Cortex of kidney (tissue), 1 donor: ENCODE data around the gene CACNG3.
"Not testable (repeated sequence)": the region's sequence is repeated elsewhere in the genome, so short reads cannot be mapped to it uniquely, and the experiment has no call there.

Experiments
- DNase-seq: peaks from one replicate; lab custom pipeline; 2025; lab: John Stamatoyannopoulos, UW

CACNG3 gene

DNA sequence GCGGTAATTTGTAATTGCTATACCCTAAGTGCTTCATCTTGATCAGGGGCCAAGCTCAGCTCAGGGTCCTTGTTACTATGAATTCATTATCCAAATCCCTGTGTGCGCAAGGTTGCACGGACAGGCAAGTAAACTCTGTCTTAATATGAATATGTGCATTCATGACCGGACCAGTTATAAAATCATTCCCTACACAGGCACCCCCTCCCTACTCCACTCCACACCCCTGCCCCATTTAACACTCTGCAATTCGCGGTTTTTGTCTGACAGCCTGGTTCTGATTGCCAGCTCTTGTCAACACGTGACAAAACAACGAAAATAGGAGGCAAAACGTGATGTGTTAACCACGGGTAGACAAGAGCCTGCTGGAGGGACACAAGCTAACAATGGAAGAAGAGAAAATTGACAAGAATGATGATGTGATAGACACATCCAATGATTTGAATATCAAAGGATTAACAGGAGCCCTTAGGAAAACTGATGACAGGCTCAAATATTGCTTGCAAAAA lies 76.5 kb downstream of the CACNG3 start:
- no peak for DNase-seq

DNA sequence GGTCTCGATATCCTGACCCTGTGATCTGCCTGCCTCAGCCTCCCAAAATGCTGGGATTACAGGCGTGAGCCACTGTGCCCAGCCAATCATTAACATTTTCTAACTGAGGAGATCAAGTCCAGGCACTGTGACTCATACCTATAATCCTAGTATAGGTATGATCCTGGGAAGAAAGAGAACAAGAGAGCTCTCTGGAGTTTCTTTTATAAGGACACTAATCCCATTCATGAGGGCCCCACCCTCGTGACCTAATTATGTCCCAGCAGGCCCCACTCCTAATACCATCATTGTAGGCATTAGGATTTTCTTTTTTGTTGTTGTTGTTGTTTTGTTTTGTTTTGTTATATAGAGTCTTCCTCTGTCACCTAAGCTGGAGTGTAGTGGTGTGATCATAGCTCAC lies 80.4 kb downstream of the CACNG3 start:
- DNase-seq, result no peak

GRCh38 chr16:24337013-24337412 lies 80.9 kb downstream of the CACNG3 start:
- DNase-seq, result no peak

DNA sequence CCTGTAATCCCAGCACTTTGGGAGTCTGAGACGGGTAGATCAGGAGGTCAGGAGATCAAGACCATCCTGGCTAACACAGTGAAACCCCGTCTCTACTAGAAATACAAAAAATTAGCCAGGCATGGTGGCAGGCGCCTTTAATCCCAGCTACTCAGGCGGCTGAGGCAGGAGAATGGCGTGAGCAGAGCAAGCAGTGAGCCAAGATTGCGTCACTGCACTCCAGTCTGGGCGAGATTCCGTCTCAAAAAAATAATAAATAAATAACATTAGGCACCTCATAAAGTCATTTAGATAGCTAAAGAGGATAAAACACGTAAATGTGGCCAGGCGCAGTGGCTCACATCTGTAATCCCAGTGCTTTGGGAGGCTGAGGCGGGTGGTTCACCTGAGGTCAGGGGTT lies 87.7 kb downstream of the CACNG3 start:
- not testable (repeated sequence) for DNase-seq

GRCh38 chr16:24344784-24345183 lies 88.6 kb downstream of the CACNG3 start:
- no peak for DNase-seq

DNA sequence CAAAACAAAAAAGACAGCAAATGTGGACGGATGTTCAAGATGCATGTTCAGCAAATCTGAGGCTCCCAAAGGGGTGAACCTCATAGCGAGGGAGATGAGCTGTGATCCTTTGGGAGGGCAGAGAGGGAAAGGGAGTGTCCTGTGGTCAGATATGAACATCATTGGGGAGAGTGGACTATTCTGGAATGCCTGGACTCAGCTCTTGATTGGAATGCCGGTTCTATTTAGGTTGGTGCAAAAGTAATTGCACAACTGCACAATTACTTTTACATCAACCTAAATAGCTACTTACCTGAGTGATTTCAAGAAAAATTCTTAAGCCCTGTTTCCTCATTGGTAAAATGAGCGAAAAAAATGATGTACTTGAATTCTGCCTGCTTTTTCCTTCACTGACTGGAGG lies 89.6 kb downstream of the CACNG3 start:
- no peak for DNase-seq

DNA sequence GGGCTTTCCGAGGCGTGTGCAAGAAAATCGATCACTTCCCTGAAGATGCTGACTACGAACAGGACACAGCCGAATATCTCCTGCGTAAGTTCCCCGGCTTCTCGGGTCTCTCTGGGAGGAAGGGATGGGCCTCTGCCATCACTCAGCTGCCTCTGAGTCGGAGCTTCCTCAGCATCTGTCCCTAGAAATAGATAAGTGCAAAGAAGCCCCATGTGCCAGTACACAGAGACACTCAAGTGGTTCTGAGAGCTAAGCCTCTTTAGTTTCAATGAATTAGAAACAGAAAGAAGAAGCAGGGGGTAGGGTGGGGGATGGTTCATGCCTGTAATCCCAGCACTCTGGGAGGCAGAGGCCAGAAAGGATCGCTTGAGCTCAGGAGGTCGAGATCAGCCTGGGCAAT lies 90.6 kb downstream of the CACNG3 start:
- DNase-seq, result no peak

GRCh38 chr16:24347556-24347955 lies 91.4 kb downstream of the CACNG3 start:
- no peak for DNase-seq

DNA sequence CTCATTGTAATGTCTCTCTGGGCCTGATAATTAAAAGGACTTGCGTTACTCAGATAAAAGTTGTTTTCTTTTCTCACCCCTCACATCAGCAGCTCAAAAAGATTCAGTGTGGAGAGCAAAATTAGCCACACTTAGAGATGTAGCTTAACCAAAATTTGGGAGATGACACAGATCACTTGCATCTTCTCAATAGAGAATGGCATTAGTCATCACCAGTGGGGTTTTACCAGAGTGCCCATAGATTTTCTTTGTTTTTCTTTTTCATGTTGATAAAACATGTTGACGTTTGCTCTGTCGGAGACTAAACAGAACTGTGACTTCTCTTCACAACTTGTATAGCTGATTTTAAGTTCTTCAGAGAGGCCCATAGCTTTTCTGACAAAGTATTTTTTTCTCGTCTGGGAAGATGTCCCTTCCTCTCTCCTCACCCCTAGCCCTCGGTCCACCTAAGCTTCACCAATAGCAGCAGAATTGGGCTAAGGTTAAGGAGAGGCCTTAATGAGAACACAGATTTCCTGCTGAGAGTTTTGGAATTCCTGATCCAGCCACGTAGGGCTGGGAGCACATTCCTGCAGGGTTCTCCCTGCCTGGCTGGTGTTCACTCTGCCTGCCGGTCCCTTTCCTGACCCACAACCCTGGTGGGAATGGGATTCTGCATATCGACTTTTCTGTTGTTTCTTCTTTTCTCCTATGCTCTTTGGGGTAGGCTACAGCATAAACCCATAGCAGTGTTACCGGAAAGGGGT lies 92.6 kb downstream of the CACNG3 start:
- DNase-seq, result no peak

- no peak for DNase-seq
Measured at GRCh38 chr16:24349320-24349719, 93.2 kb downstream of the CACNG3 start.

DNA sequence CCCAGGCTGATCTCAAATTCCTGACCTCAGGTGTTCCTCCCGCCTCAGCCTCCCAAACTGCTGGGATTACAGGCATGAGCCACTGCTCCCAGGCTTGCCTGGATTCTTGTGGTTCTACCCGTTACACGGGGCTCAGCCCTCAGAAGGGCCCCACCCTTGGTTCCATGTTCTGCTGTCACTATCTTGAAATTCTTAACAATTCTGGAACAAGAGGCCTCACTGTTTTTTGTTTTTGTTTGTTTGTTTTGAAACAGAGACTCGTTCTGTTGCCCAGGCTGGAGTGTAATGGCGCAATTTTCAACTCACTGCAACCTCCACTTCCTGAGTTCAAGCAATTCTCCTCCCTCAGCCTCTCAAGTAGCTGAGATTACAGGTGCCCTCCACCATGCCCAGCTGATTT lies 96.6 kb downstream of the CACNG3 start:
- no peak for DNase-seq

DNA sequence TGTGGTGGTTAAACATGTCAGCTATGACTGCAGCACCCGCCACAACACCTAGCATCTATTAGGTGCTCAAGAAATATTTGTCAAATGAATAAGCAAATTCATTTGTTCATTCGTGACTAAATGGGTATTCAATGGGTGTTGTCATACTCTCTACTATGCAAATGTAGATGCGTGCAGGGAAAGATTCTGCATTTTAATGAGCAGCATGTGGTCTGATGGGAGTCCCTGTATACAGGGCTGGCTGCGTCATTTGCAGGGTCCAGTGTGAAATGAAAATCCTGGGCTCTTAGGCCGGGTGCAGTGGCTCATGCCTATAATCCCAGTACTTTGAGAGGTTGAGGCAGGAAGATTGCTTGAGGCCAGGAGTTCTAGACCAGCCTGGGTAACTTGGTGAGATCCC lies 97.5 kb downstream of the CACNG3 start:
- DNase-seq, result no peak

GRCh38 chr16:24357511-24357910 lies 101.4 kb downstream of the CACNG3 start:
- no peak for DNase-seq

GRCh38 chr16:24358117-24358516 lies 102.0 kb downstream of the CACNG3 start:
- no peak for DNase-seq

DNA sequence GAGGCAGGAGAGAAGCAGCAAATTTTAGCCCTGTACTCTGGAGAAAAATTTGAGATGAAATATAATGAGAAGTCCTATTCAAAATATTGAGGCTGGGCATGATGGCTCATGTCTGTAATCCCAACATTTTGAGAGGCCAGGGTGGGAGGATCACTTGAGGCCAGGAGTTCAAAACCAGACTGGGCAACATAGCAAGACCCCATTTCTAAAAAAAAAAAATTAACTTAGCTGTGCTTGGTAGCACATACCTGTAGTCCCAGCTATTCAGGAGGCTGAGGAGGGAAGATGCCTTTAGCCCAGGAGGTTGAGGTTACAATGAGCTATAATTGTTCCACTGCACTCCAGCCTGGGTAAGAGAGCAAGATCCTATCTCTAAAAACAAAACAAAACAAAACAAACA lies 103.4 kb downstream of the CACNG3 start:
- no peak for DNase-seq

DNA sequence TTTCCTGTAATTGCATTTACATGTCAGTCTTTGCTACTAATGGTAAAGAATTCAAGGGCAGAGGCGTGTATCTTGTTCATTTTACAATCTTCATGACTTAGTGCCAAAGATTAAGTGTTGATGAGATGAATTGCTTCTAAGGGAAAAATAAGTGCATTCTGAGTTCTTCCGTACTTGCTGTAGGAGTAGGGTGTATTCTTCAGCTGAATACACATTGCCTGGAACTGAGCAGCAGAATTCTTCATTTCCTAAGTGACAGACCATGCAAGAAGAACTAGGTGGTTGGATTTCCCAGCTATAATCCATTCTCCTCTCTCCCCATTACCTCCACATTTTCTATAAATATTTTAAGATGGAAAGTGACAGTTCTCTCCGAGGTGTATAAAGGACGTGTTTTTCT lies 104.8 kb downstream of the CACNG3 start:
- no peak for DNase-seq

- DNase-seq, result no peak
Measured at GRCh38 chr16:24364596-24364995, 108.5 kb downstream of the CACNG3 start.

DNA sequence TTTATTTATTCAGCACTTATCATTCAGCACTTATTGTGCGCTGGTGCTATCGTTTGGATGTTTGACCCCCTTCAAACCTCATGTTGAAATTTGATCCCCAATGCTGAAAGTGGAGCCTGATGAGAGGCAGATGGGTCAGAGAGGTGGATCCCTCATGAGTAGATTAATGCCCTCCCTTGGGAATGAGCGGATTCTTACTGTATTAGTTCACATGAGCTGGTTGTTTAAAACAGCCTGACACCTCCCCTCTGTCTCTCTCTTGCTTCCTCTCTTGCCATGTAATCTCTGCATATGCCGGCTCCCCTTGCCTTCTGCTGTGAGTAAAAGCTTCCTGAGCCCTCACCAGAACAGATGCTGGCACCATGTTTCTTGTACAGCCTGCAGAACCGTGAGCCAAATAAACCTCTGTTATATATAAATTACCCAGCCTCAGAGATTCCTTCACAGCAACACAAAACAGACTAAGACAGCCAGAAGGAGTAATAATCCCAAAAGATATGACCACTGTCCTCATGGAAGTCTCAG lies 111.1 kb downstream of the CACNG3 start:
- no peak for DNase-seq

- no peak for DNase-seq
Measured at GRCh38 chr16:24372824-24373223, 116.7 kb downstream of the CACNG3 start.

GRCh38 chr16:24378999-24379398 lies 122.9 kb downstream of the CACNG3 start:
- DNase-seq, result no peak

DNA sequence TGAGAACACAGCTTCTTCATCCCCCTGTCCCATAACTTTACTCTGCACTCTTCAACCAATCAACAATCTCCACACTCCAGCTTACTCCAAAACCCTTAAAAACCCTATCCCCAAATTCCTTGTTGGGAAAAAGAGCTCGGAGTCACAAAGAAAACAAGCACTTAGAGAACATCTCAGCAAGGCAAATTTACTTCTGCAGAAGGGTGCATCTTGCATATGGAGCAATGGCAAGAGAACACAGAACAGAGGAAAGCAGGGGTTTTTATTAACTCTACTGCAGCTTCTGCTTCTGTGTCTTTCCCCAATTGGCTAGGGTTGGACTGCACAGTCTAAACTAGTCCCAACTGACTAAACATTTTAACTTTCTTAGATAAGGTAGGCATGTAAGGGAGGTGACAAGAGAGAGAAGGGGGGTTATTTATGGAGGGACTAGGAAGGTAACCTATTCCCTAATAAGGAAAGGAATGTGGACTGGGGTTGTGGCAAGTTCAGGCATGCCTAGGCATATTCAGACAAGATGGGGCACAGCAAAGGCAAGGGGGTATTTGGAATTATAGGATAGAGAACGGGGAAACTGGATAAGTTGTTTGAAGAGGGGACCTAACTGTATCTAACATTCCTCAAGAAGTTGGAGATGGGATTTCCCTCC lies 125.5 kb downstream of the CACNG3 start:
- no peak for DNase-seq

DNA sequence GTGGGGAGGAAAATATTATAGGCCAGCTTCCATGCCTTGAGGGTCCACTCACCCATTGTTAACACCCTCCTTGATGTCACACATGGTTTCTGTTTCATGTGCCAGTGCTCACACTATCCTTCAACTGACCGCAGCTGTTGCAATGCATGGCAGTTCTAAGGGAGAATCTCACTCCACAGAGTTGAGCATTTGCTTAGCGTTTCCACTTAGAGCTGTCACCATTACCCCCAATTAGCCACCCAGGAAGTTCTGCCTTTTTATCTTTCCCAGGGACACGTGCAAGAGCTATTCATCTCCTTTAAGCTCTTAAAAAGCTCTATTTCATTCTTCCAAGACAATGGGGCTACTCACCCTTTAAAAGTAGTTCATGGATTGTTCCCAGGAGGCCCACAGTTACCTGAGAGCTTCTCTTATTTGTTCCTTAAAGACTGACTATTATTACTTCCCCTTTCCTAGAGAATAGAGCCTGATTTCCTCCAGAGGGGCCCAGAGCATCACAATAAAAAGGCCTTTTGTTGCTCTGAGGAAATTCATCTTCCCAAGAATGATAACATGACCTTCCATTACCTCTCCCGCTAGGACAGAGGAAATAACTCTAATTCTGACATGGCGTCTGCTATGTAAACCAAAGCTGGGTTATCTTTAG lies 126.8 kb downstream of the CACNG3 start:
- DNase-seq, result no peak

GRCh38 chr16:24394341-24394740 lies 138.2 kb downstream of the CACNG3 start:
- no peak for DNase-seq
